ENCODE data around the gene RNPEPL1. TPM values are rescaled to one million over a fixed set of nuclear protein-coding genes. Genes with fewer than 3 reads are reported as not detected.

RNPEPL1 gene
- total RNA-seq, 3 donors from 2014 or later: 76.4 to 119 (median 76.9) TPM

- TF ChIP-seq CTCF (IDR thresholded peaks at IDR 0.05): no peak
- intact Hi-C loops (cut with DNase I, micrococcal nuclease): no loop called here
- H3K36me3 ChIP-seq (ENCODE audit: low read depth): peaks cover 5% of the 10 kb centered on the region
- peak in 2 of 3 donors; percentile 58 to 64 for DNase-seq
- H3K4me3 ChIP-seq: no peak overlapping the region
- H3K9me3 ChIP-seq: no peaks in the 10 kb centered on the region
- ATAC-seq: no peak
- H3K4me1 ChIP-seq (ENCODE audit: low read depth): peaks cover 9% of the 10 kb centered on the region
Observed at GRCh38 chr2:240622531-240623235, 54.4 kb downstream of the RNPEPL1 start.

GRCh38 chr2:240623531-240624010, 55.3 kb downstream of the RNPEPL1 start:
- Histone ChIP-seq H3K36me3 (ENCODE audit: low read depth) (no peaks in the 10 kb centered on the region), H3K4me1 (ENCODE audit: low read depth) (peaks cover 9% of the 10 kb centered on the region), H3K9me3 (no peaks in the 10 kb centered on the region), H3K4me3 (no peak overlapping the region)
- DNase-seq: peak in 2 of 3 donors; percentile 31 to 48
- intact Hi-C loops (cut with DNase I, micrococcal nuclease): no loop called here
- no peak for ATAC-seq
- TF ChIP-seq CTCF (IDR thresholded peaks at IDR 0.05): no peak

DNA sequence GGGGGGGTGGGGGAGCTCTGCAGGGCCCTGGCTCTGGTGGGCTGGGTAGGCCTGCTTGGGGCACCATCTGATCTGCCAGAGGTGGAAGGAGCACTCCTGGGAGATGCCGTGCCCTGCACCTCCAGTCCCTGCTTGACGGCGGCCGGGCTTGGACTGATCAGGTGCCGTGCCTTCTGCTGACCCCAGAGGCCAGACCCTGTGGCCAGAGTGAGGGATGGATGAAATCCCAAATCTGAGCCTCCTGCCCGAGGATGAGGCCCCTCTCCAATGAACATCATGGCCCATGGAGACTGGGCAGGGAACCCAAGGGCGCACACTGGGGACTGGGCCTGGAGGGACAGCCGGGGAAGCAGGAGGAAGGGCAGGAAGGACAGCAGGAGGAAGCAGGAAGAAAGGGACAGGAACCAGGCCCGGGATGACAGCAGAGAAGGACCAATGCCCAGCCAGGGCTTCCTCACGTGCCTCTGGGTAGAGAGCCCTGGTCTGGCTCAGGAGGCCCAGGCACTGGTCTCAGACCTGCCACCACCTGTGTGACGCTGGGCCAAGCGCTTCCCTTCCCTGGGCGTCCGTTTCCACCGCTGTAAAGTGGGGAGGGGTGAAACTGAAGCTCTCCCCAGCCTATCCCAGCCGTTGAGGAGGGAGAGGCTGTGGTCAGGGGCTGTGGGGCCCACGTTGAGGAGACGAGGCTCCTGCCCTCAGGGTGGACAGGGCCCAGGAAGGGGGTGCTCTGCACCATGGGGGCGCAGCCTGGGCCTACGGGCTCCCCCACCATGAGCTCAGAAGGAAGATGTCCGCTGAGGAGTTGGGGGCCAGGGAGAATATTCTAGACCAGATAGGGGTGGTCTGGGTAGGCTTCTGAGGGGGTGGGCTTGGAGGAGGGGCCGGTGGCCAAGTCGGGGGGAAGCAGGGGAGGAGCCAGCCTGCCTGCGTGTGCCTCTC, 56.0 kb downstream of the RNPEPL1 start:
- H3K36me3 ChIP-seq (ENCODE audit: low read depth): no peaks in the 10 kb centered on the region
- peak in 2 of 3 donors; percentile 49 for DNase-seq
- intact Hi-C loops (cut with DNase I, micrococcal nuclease): no loop called here

DNA sequence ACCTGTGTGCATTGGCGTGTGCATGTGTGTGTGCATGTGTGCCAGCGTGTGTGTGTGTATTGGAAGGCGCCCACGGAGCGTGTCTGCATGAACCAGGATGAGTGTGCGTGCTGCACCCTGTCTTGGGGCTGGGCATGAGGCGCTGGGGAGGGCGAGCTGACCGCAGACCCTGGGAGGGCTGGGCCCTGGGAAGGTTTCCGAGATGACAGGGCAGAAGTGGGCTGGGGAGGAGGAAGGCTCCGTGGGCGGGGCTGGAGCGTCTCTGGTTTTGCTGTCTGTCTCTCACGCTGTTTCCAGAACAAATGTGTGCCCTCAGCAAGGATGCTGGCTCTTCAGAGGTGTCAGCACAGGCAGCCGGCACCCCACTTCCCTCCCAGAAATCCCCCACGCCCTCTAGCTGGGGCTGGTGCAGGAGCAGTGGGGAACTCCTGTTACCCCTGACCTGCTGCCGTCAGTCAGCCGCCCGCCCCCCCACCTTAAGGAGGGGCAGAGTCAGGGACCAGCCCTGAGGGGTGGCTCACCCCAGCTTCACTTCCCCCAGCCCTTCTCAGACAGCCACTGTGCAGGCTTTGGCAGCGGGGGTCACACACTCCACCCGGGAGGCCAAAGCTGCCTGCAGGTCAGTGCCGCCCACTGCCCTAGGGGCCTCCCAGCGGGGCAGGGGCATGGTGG, 56.8 kb downstream of the RNPEPL1 start, which contains the start of gene GPR35:
Gene GPR35, plus strand, starts transcription at position 531 of the 672 bp plus-strand sequence. CDS start 4,473 bp downstream, outside the sequence.
- ATAC-seq: peak; percentile 45
- H3K4me3 ChIP-seq: no peak within 1 kb of the TSS

More for the DNA sequence above, 56.0 kb downstream of the RNPEPL1 start:
- Histone ChIP-seq H3K9me3 (no peaks in the 10 kb centered on the region), H3K4me3 (no peak overlapping the region), H3K4me1 (ENCODE audit: low read depth) (peaks cover 9% of the 10 kb centered on the region)
- no peak for TF ChIP-seq CTCF (IDR thresholded peaks at IDR 0.05)
- peak; percentile 55 for ATAC-seq

More for the DNA sequence above, 56.8 kb downstream of the RNPEPL1 start, which contains the start of gene GPR35:
- Histone ChIP-seq H3K9me3 (no peaks in the 10 kb centered on the region), H3K36me3 (ENCODE audit: low read depth) (no peaks in the 10 kb centered on the region), H3K4me1 (ENCODE audit: low read depth) (peaks cover 9% of the 10 kb centered on the region)
- peak; percentile 65 to 82 (median 67) for DNase-seq
- no peak for TF ChIP-seq CTCF (IDR thresholded peaks at IDR 0.05)
- intact Hi-C loops (cut with DNase I, micrococcal nuclease): no loop called here
